DND-41 (cell line): ENCODE measurements around the gene EPS8L1.
"Not testable (repeated sequence)": the region's sequence is repeated elsewhere in the genome, so short reads cannot be mapped to it uniquely, and the experiment has no call there.

Source experiments
- ATAC-seq: fragments of 200-7000 bp; cut with Tn5 transposase; 3 replicates; pipeline ENCODE4 v1.9.1; 2021; ENCODE audit warnings: low read depth; ENCODE audit not compliant: insufficient read depth
- DNase-seq: peaks from one replicate; pipeline ENCODE4 v3.0.0-alpha.2; 2020
- H2AFZ ChIP-seq: 2 replicates; pipeline ENCODE4 v1.6.0; 2012; ENCODE audit warnings: low read depth, low read length
- H3K27ac ChIP-seq: 2 replicates; pipeline ENCODE4 v1.5.1; 2012; ENCODE audit warnings: low read length, inconsistent platforms
- H3K27me3 ChIP-seq: fragments of 200-600 bp; sonication (generic); 2 replicates; pipeline ENCODE4 v1.6.0; 2012; ENCODE audit warnings: low read length, mild to moderate bottlenecking, inconsistent platforms; ENCODE audit not compliant: insufficient read depth, poor library complexity
- H3K36me3 ChIP-seq: 2 replicates; pipeline ENCODE4 v1.5.1; 2012; ENCODE audit warnings: low read length, inconsistent platforms; ENCODE audit not compliant: insufficient read depth
- H3K4me1 ChIP-seq: 2 replicates; pipeline ENCODE4 v1.5.1; 2012; ENCODE audit warnings: mild to moderate bottlenecking, low read length; ENCODE audit not compliant: insufficient read depth
- H3K4me2 ChIP-seq: 2 replicates; pipeline ENCODE4 v1.6.0; 2012; ENCODE audit warnings: mild to moderate bottlenecking, moderate library complexity, low read length, inconsistent platforms; ENCODE audit not compliant: insufficient read depth
- H3K4me3 ChIP-seq, 2 experiments: fragments of 200-600 bp in 1 of 2; shearing (Covaris generic) in 1 of 2; 2 replicates each; pipeline ENCODE4 v1.5.1; 2012 to 2016; ENCODE audit warnings: inconsistent platforms in 2 of 2, low read length in 2 of 2, mild to moderate bottlenecking in 2 of 2, low read depth in 1 of 2, moderate library complexity in 1 of 2
- H3K79me2 ChIP-seq: 2 replicates; pipeline ENCODE4 v1.6.0; 2012; ENCODE audit warnings: low read length, inconsistent platforms; ENCODE audit not compliant: insufficient read depth
- H3K9ac ChIP-seq: 2 replicates; pipeline ENCODE4 v1.6.0; 2012; ENCODE audit warnings: low read depth, mild to moderate bottlenecking, inconsistent platforms, low read length, moderate library complexity
- H3K9me3 ChIP-seq: 2 replicates; pipeline ENCODE4 v1.5.1; 2012; ENCODE audit warnings: low read length, moderate library complexity, mild to moderate bottlenecking, inconsistent platforms; ENCODE audit not compliant: insufficient read depth, severe bottlenecking
- H4K20me1 ChIP-seq: 2 replicates; pipeline ENCODE4 v1.6.0; 2012; ENCODE audit warnings: low read length; ENCODE audit not compliant: insufficient read depth
- CTCF ChIP-seq: IDR thresholded peaks from 2 replicates; pipeline ENCODE4 v1.5.1; 2012; ENCODE audit warnings: borderline replicate concordance, low read length, moderate library complexity, mild to moderate bottlenecking; ENCODE audit not compliant: poor library complexity, severe bottlenecking; ENCODE audit errors: extremely low read depth
- EZH2 ChIP-seq: IDR thresholded peaks from 3 replicates; pipeline ENCODE4 v1.6.1; 2012; ENCODE audit warnings: borderline replicate concordance, low read depth, mild to moderate bottlenecking, moderate library complexity, low read length, inconsistent platforms; ENCODE audit not compliant: severe bottlenecking

Gene EPS8L1

GRCh38 chr19:55031178-55031577, 44.5 kb upstream of the EPS8L1 start:
- no peak overlapping the region for H3K4me3 ChIP-seq
- no peaks in the 10 kb centered on the region for H3K27me3 ChIP-seq
- H3K9me3 ChIP-seq, result peaks cover 3% of the 10 kb centered on the region
- H2AFZ ChIP-seq, result no peak overlapping the region
- H3K79me2 ChIP-seq, result peaks cover 37% of the 10 kb centered on the region; the same call in 1 of the 2 replicates
- H3K4me1 ChIP-seq, result no peaks in the 10 kb centered on the region
- ATAC-seq (no peak), DNase-seq (no peak)
- no peak overlapping the region for H3K9ac ChIP-seq
- H3K4me2 ChIP-seq, result no peak overlapping the region
- H3K36me3 ChIP-seq, result no peaks in the 10 kb centered on the region
- H4K20me1 ChIP-seq, result peaks cover 28% of the 10 kb centered on the region
- H3K27ac ChIP-seq, result no peak overlapping the region
- no peak for TF ChIP-seq EZH2
- TF ChIP-seq CTCF, result no peak

GRCh38 chr19:55032170-55032800, 43.4 kb upstream of the EPS8L1 start:
- no peak overlapping the region for H3K9ac ChIP-seq
- no peak overlapping the region for H3K27ac ChIP-seq
- TF ChIP-seq EZH2 (no peak), CTCF (no peak)
- H2AFZ ChIP-seq, result no peak overlapping the region
- H4K20me1 ChIP-seq, result peaks cover 29% of the 10 kb centered on the region
- peaks cover 38% of the 10 kb centered on the region; the same call in 1 of the 2 replicates for H3K79me2 ChIP-seq
- H3K4me3 ChIP-seq, result no peak overlapping the region
- H3K36me3 ChIP-seq, result no peaks in the 10 kb centered on the region
- H3K27me3 ChIP-seq, result no peaks in the 10 kb centered on the region
- no peaks in the 10 kb centered on the region for H3K4me1 ChIP-seq
- DNase-seq, result no peak
- H3K9me3 ChIP-seq, result no peaks in the 10 kb centered on the region
- H3K4me2 ChIP-seq, result no peak overlapping the region
- ATAC-seq, result no peak

- not testable (repeated sequence) for DNase-seq, H3K9ac ChIP-seq, H3K36me3 ChIP-seq, H3K9me3 ChIP-seq, H3K27me3 ChIP-seq, H2AFZ ChIP-seq, H3K4me2 ChIP-seq, H3K27ac ChIP-seq, H3K4me1 ChIP-seq, ATAC-seq, H3K4me3 ChIP-seq
- Histone ChIP-seq H4K20me1 (peaks cover 24% of the 10 kb centered on the region), H3K79me2 (peaks cover 41% of the 10 kb centered on the region)
Observed at GRCh38 chr19:55032976-55033643, 42.6 kb upstream of the EPS8L1 start.

- Histone ChIP-seq H3K9me3 (no peaks in the 10 kb centered on the region), H3K27ac (no peak overlapping the region), H3K4me1 (no peaks in the 10 kb centered on the region), H3K4me3 (no peak overlapping the region), H3K4me2 (no peak overlapping the region), H3K9ac (no peak overlapping the region), H4K20me1 (peaks cover 25% of the 10 kb centered on the region), H3K79me2 (peaks cover 41% of the 10 kb centered on the region), H3K27me3 (no peaks in the 10 kb centered on the region), H3K36me3 (no peaks in the 10 kb centered on the region), H2AFZ (no peak overlapping the region)
- DNase-seq, result no peak
- no peak for TF ChIP-seq EZH2
- no peak for TF ChIP-seq CTCF
- no peak for ATAC-seq
Observed at GRCh38 chr19:55034751-55035150, 40.9 kb upstream of the EPS8L1 start.
